Stimulated activated CD8-positive, alpha-beta memory T cell treated with anti-CD3 and anti-CD28 coated beads, Interleukin-7, amount 100 ng/mL, for 4 hours (primary cell): ENCODE data around the gene HNF4A.
"Not testable (repeated sequence)": the region's sequence is repeated elsewhere in the genome, so short reads cannot be mapped to it uniquely, and the experiment has no call there.

ENCODE experiments used
- DNase-seq, 2 donors: peaks; one replicate each; pipeline ENCODE4 v3.0.0-alpha.2; 2020; ENCODE audit warnings: low read depth in 2 of 2

Gene HNF4A

GRCh38 chr20:44468044-44468782, 112.7 kb downstream of the HNF4A start:
- DNase-seq = no peak

GRCh38 chr20:44470327-44470726, 114.8 kb downstream of the HNF4A start:
- DNase-seq = no peak

- DNase-seq = no peak
Measured at GRCh38 chr20:44471481-44471882, 116.0 kb downstream of the HNF4A start.

GRCh38 chr20:44472283-44472682, 116.8 kb downstream of the HNF4A start:
- not testable (repeated sequence) for DNase-seq

GRCh38 chr20:44475372-44475693, 119.8 kb downstream of the HNF4A start:
- no peak for DNase-seq

- DNase-seq = peak; percentile 73 to 87
Measured at GRCh38 chr20:44475694-44476560, 120.4 kb downstream of the HNF4A start, which contains the start of gene TTPAL. Gene TTPAL, plus strand, starts transcription at chr20:44475874. Its CDS starts 4,126 bp downstream, at chr20:44480000.

- no peak for DNase-seq
Measured at GRCh38 chr20:44477151-44477550, 121.7 kb downstream of the HNF4A start.

- DNase-seq = no peak
Measured at GRCh38 chr20:44478206-44478605, 122.7 kb downstream of the HNF4A start.

- no peak for DNase-seq
Measured at GRCh38 chr20:44479643-44480042, 124.1 kb downstream of the HNF4A start.

- DNase-seq = no peak
Measured at GRCh38 chr20:44480097-44480496, 124.6 kb downstream of the HNF4A start.

- DNase-seq = no peak
Measured at GRCh38 chr20:44481719-44482416, 126.4 kb downstream of the HNF4A start.

GRCh38 chr20:44483112-44483511, 127.6 kb downstream of the HNF4A start:
- no peak for DNase-seq
